PC-9 (cell line): ENCODE data around the gene PDS5B. TPM values are rescaled to one million over a fixed set of nuclear protein-coding genes. Genes with fewer than 3 reads are reported as not detected.

Experiments
- BruUV-seq: library from RNA; stranded (reverse); fragments of 400-500 nt; replicated peaks from 2 replicates; lab custom pipeline; 2021; lab: Mats Ljungman, UMichigan
- CTCF ChIA-PET: fragments of 300-600 bp; sonication (Branson Sonifier 250); formaldehyde crosslinking; loops from one replicate; lab custom pipeline; 2022; ENCODE audit warnings: antibody characterized with exemption; lab: Charles Lee
- POLR2A ChIA-PET: fragments of 300-600 bp; sonication (Branson Sonifier 250); formaldehyde crosslinking; loops from one replicate; lab custom pipeline; 2022; ENCODE audit warnings: antibody characterized with exemption; ENCODE audit not compliant: unreplicated experiment; lab: Charles Lee
- DNase-seq, 2 experiments: peaks; one replicate each; pipeline versions ENCODE4 v3.0.0 to v3.0.0-alpha.2; 2015 to 2022; ENCODE audit warnings: mixed read lengths in 1 of 2
- H2AFZ ChIP-seq: fragments of 200-600 bp; sonication (generic); 2 replicates; pipeline ENCODE4 v1.8.1; 2017; ENCODE audit warnings: antibody characterized with exemption
- H3F3A ChIP-seq: fragments of 200-600 bp; sonication (generic); 2 replicates; pipeline ENCODE4 v1.8.1; 2017; ENCODE audit warnings: antibody characterized with exemption, mild to moderate bottlenecking, low read depth; ENCODE audit not compliant: insufficient read depth
- H3K27ac ChIP-seq: fragments of 200-600 bp; sonication (generic); 2 replicates; pipeline ENCODE4 v1.6.1; 2016; ENCODE audit warnings: mixed run types
- H3K27me3 ChIP-seq: fragments of 200-600 bp; sonication (generic); 2 replicates; pipeline ENCODE4 v1.6.1; 2016; ENCODE audit warnings: low read depth, mixed run types; ENCODE audit not compliant: insufficient read depth
- H3K36me3 ChIP-seq: fragments of 200-600 bp; sonication (generic); 2 replicates; pipeline ENCODE4 v1.6.1; 2016; ENCODE audit warnings: low read depth, mixed run types
- H3K4me1 ChIP-seq: fragments of 200-600 bp; sonication (generic); replicated peaks from 2 replicates; pipeline ENCODE4 v1.6.1; 2016; ENCODE audit warnings: mixed run types; ENCODE audit not compliant: insufficient read depth
- H3K4me2 ChIP-seq: fragments of 200-600 bp; sonication (generic); 2 replicates; pipeline ENCODE4 v1.6.1; 2017; ENCODE audit warnings: mixed run types
- H3K4me3 ChIP-seq: fragments of 200-600 bp; sonication (generic); 2 replicates; pipeline ENCODE4 v1.6.1; 2016; ENCODE audit warnings: mixed run types
- H3K79me2 ChIP-seq: fragments of 200-600 bp; sonication (generic); 2 replicates; pipeline ENCODE4 v1.6.1; 2017; ENCODE audit warnings: low read depth, mixed run types
- H3K9me2 ChIP-seq: fragments of 200-600 bp; sonication (generic); 2 replicates; pipeline ENCODE4 v1.8.1; 2017; ENCODE audit warnings: mild to moderate bottlenecking; ENCODE audit not compliant: insufficient read depth
- H3K9me3 ChIP-seq: fragments of 200-600 bp; sonication (generic); 2 replicates; pipeline ENCODE4 v1.8.1; 2016; ENCODE audit warnings: low read depth; ENCODE audit not compliant: insufficient read depth
- H4K20me1 ChIP-seq: fragments of 200-600 bp; sonication (generic); 2 replicates; pipeline ENCODE4 v1.8.1; 2017; ENCODE audit not compliant: insufficient read depth
- EZH2 ChIP-seq: fragments of 200-600 bp; sonication (generic); IDR thresholded peaks from 2 replicates; pipeline ENCODE4 v1.8.0; 2017; ENCODE audit warnings: antibody characterized with exemption, low read depth
- intact Hi-C: fragments of 100-400 bp; cut with micrococcal nuclease; formaldehyde crosslinking; loops from one replicate; pipeline ENCODE4 v1.10.0; 2022; ENCODE audit not compliant: unreplicated experiment
- total RNA-seq: library from RNA; stranded (reverse); gene quantifications from 2 replicates; pipeline ENCODE4 v1.2.3, GENCODE V29; 2021
- TF ChIP-seq, protein P1 (sequence below): fragments of 200-600 bp; sonication (generic); conservative IDR thresholded peaks from 2 replicates; pipeline ENCODE4 v1.6.1; 2017; ENCODE audit warnings: mixed run types, antibody characterized with exemption, mild to moderate bottlenecking, moderate library complexity

Gene PDS5B
- total RNA-seq, 1 experiment from 2014 or later: 37.6 TPM

DNA sequence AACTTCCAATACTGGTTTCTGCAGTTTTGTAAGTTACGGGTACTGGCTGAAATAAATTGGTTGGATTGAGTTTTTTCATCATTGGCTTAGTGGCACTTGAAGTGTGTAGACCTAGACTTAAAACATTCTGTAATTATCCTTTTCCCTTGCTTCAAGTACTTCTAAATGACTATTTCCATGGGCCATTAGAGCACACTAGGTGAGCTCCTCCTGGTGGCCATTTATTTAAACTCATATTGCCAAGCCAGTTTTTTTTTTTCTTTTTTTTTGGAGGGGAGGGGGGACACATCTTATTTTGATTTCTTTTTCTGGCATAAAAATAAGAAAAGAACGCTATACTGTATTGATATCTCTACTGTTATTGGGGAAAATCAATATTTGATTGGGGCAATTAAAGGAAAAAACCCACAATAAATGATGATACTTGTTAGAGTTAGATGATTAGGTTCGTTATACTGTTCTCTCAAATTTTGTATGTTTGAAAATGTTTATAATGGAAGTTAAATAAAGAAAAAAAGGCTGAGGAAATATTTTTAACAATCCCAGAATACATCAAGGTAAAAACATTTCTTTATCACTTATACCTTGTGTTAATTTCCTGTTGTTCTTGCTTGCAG is 82.9 kb downstream of the PDS5B start:
- H3K27ac ChIP-seq: no peak overlapping the region
- H4K20me1 ChIP-seq: no peaks in the 10 kb centered on the region
- intact Hi-C loops: loop anchor here (1.0 kb wide), 1 partner anchor 82 kb away; no protein-coding TSS in a partner anchor
- no peaks in the 10 kb centered on the region for H3K27me3 ChIP-seq
- no peak overlapping the region for H3K4me3 ChIP-seq
- 0 out of 2 replicates have a peak, but pooled peaks cover 3% of the 10 kb centered on the region for H3K9me2 ChIP-seq
- no peaks in the 10 kb centered on the region for H3K4me1 ChIP-seq
- H2AFZ ChIP-seq: no peak overlapping the region
- H3K4me2 ChIP-seq: no peak overlapping the region
- CTCF ChIA-PET: interaction anchor here (0.6 to 1.5 kb wide), 7 partner anchors 10 to 431 kb away, joined by 3 to 8 read pairs (median 4); no protein-coding TSS in a partner anchor
- POLR2A ChIA-PET: no interaction called here
- H3K9me3 ChIP-seq: no peaks in the 10 kb centered on the region
- 0 out of 2 replicates have a peak, but pooled peaks cover 9% of the 10 kb centered on the region for H3F3A ChIP-seq
- no peak for TF ChIP-seq EZH2
- TF ChIP-seq, protein P1, sequence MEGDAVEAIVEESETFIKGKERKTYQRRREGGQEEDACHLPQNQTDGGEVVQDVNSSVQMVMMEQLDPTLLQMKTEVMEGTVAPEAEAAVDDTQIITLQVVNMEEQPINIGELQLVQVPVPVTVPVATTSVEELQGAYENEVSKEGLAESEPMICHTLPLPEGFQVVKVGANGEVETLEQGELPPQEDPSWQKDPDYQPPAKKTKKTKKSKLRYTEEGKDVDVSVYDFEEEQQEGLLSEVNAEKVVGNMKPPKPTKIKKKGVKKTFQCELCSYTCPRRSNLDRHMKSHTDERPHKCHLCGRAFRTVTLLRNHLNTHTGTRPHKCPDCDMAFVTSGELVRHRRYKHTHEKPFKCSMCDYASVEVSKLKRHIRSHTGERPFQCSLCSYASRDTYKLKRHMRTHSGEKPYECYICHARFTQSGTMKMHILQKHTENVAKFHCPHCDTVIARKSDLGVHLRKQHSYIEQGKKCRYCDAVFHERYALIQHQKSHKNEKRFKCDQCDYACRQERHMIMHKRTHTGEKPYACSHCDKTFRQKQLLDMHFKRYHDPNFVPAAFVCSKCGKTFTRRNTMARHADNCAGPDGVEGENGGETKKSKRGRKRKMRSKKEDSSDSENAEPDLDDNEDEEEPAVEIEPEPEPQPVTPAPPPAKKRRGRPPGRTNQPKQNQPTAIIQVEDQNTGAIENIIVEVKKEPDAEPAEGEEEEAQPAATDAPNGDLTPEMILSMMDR: peak; percentile 81
- 0 out of 2 replicates have a peak, but pooled peaks cover 1% of the 10 kb centered on the region for H3K79me2 ChIP-seq
- 0 out of 2 replicates have a peak, but pooled peaks cover 3% of the 10 kb centered on the region for H3K36me3 ChIP-seq
- no TSS peak for BruUV-seq
- peak in 1 of 2 experiments; percentile 39 for DNase-seq

DNA sequence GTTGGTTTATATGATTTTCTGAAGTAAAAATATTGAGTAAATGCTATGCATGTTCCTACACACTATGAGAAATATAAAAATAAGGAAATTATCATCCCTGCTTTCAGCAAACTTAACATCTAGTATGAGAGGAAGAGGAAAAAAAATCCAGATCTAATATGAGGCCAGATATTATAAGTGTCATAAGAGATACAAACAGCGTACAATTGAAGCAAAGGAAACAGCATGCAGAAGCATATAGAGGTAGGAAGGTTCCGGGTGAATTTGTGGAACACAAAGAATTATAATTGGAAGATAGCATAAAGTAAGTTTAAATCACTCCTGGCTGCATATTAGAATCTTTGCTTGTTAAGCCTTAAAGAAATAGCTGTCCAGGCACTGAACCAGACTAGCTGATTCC is 88.3 kb downstream of the PDS5B start:
- Histone ChIP-seq H3K27me3 (no peaks in the 10 kb centered on the region), H3K4me1 (no peaks in the 10 kb centered on the region)
- BruUV-seq: no TSS peak

DNA sequence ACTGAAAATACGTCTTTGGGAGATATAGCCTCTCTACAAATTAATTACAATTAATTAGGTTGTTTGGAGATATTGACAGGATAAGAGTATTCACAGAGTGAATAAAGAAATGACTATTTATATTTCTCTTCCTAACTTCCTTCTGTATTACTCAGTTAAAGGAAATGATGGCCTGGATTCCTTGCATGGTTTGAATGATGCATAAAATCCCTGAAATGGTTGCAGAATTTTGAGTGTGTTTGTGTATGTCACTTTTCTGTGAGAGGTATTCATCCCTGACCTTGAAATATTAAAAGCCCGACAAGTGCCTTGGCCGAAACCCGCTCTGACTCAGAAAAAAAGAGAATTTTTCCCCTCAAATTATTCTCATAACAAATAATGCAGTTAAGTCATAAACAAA is 90.0 kb downstream of the PDS5B start:
- no peak for TF ChIP-seq EZH2
- TF ChIP-seq, protein P1: no peak
- DNase-seq: no peak
- BruUV-seq: no TSS peak

More for the DNA sequence above, 88.3 kb downstream of the PDS5B start:
- no peak overlapping the region for H3K27ac ChIP-seq
- H3K79me2 ChIP-seq: no peaks in the 10 kb centered on the region
- H2AFZ ChIP-seq: no peak overlapping the region
- H4K20me1 ChIP-seq: no peaks in the 10 kb centered on the region
- peaks cover 27% of the 10 kb centered on the region for H3K36me3 ChIP-seq
- 0 out of 2 replicates have a peak, but pooled peaks cover 5% of the 10 kb centered on the region for H3F3A ChIP-seq
- CTCF ChIA-PET: no interaction called here
- 0 out of 2 replicates have a peak, but pooled peaks cover 3% of the 10 kb centered on the region for H3K9me2 ChIP-seq
- intact Hi-C loops: no loop called here
- H3K9me3 ChIP-seq: no peaks in the 10 kb centered on the region
- no peak overlapping the region for H3K4me2 ChIP-seq
- no peak for DNase-seq
- H3K4me3 ChIP-seq: no peak overlapping the region
- TF ChIP-seq, protein P1: no peak
- no peak for TF ChIP-seq EZH2
- POLR2A ChIA-PET: no interaction called here

More for the DNA sequence above, 90.0 kb downstream of the PDS5B start:
- ChIA-PET POLR2A (no interaction called here), CTCF (no interaction called here)
- H2AFZ ChIP-seq: no peak overlapping the region
- H3K36me3 ChIP-seq: peaks cover 27% of the 10 kb centered on the region
- 0 out of 2 replicates have a peak, but pooled peaks cover 4% of the 10 kb centered on the region for H3K79me2 ChIP-seq
- no peak overlapping the region for H3K4me2 ChIP-seq
- H3K9me3 ChIP-seq: no peaks in the 10 kb centered on the region
- H3F3A ChIP-seq: no peaks in the 10 kb centered on the region
- H4K20me1 ChIP-seq: no peaks in the 10 kb centered on the region
- H3K9me2 ChIP-seq: 0 out of 2 replicates have a peak, but pooled peaks cover 3% of the 10 kb centered on the region
- no peak overlapping the region for H3K27ac ChIP-seq
- H3K27me3 ChIP-seq: no peaks in the 10 kb centered on the region
- no peaks in the 10 kb centered on the region for H3K4me1 ChIP-seq
- no peak overlapping the region for H3K4me3 ChIP-seq
- intact Hi-C loops: no loop called here
